Activated CD8-positive, alpha-beta memory T cell treated with anti-CD3 and anti-CD28 coated beads, Interleukin-2, amount 50 U/mL, for 1 hour (primary cell): ENCODE results near the gene DHX57.
"Not testable (repeated sequence)": the region's sequence is repeated elsewhere in the genome, so short reads cannot be mapped to it uniquely, and the experiment has no call there.

Experiments used
- DNase-seq: peaks from one replicate; pipeline ENCODE4 v3.0.0-alpha.2; 2020; ENCODE audit errors: extremely low read depth

The DHX57 gene

DNA sequence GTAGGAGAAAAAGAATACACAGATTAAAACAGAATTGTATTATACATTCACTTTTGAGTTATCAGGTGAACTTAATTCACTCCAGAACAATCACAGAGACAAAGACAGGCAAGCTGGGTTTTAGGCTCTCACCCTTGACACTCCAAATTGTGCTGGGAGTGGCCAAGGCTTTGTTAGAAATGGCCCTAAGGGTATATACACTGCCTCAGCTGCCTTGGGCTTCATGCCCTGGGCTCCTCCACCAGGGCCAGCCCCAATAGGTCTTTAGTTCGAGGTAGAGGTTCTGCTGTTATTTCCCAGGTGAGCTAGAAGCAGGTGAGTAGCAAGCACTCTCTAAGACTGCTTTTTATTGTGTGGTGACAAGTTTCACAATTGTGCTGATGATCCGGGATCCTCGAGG lies 77.8 kb downstream of the DHX57 start:
- no peak for DNase-seq

DNA sequence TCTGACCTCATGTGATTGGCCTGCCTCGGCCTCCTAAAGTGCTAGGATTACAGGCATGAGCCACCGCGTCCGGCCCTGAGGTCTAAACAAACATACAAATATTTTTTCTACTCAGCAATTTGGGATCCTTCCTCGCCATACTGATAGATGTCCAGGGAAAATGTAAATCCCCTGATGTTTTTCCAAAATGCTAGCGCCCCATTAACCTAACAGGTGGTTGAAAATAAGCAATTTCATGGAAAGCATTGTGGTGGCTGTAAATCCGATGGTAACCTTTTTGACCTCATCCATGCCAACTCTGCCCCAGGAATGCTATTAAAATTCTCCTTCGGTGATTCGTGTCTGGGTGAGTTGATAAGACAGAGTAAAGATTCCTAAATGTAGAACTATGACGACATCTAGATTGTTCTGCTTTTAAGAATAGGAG lies 78.5 kb downstream of the DHX57 start:
- no peak for DNase-seq

DNA sequence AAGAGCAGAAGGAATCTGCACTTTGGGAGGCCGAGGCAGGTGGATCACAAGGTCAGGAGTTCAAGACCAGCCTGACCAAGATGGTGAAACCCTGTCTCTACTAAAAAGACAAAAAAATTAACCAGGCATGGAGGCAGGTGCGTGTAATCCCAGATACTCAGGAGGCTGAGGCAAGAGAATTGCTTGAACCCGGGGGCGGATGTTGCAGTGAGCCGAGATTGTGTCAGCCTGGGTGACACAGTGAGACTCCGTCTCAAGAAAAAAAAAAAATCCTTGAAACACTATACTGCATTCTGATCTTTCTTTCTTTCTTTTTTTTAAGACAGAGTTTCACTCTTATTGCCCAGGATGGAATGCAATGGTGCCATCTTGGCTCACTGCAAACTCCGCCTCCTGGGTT lies 80.7 kb downstream of the DHX57 start:
- not testable (repeated sequence) for DNase-seq

DNA sequence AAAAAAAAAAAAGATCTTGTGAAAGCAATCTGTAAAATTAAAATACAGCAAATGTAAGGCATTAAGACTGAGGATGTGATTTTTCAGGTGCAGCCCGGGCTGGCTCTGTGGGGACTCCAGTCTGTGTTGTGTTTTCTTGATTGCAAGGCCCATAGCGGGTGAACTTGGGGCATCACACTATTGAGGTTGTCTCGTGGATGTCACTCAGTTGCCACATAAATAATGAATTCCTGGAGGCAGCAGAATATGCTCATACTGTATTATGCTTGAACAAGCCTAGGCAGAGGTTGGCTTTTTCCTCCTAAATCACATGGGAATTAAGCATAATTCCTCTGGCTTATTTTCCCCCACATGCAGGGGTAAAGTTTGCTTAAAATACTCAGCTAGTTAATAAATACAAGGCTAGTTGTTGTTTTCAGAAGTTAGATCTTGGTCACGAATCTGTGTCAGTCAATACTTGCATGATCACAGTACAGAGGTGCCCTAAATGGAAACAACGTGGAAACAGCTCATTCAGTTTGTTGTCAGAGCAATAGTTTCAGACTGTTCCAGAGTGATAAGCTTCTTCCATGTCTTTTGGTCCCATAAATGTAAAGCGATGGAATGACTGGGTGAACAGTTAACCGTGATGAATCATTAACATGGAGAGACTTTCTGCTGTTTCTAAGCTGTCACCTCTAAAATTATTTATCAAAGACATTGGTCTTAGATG lies 81.3 kb downstream of the DHX57 start:
- no peak for DNase-seq

DNA sequence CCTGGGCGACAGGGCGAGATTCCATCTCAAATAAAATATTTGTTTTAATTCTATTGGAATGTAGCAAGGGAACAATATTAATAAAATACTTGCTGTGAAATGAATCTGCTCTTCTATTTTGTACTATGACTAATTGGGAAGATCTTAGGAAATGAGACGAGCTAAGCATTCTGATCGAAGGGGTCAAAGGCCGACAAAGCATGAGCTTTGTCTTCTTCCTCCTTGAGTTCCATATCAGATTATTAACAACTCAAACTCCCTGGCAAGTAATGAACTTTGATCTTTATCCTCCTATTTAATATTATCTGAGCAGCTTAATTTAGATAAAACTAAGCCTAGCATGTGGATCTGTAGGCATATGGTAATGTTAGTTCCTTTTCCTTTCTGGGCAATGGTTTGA lies 82.2 kb downstream of the DHX57 start:
- DNase-seq: no peak

DNA sequence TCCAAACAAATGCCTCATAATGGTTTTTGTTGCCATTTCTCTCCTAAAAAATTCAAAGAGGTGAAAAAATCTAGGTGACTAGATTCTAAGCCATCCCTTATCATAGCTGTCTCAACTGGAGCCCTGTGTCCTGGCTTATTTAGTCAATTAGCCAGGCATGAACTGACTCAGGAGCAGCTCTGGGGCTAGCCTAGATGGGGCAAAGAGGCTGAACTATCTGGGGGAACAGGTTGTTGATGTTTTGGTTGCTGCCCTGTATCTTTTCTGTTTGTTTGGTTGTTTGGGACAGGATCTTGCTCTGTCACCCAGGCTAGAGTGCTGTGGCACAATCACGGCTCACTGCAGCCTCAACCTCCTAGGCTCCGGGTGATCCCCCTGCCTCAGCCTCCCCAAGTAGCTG lies 83.0 kb downstream of the DHX57 start:
- no peak for DNase-seq

DNA sequence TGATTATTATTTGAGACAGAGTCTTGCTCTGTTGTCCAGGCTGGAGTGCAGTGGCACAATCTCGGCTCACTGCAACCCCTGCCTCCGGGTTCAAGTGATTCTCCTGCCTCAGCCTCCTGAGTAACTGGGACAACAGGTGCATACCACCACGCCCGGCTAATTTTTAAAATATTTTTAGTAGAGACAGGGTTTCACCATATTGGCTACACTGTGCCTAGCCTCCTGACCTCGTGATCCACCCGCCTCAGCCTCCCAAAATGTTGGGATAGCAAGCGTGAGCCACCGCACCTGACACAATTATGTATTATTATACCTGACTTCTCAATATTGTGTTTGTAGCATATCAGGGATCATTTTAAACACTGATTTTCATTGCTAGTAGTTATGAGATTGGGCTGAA lies 83.4 kb downstream of the DHX57 start:
- DNase-seq: not testable (repeated sequence)

DNA sequence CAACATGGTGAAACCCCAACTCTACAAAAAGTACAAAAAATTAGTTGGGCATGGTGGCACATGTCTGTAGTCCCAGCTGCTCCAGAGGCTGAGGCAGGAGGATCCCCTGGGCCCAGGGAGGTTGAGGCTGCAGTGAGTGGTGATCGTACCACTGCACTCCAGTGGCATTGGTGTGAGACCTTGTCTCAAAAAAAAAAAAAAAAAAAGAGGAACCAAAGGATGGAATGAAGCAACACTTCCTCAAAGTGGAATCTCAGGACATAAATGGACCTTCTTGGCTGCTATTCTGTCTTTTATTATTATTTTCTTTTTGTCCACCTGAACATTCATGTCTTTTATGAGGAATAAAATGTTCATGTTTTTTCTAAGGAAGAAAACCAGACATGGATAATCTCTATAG lies 84.0 kb downstream of the DHX57 start:
- no peak for DNase-seq

DNA sequence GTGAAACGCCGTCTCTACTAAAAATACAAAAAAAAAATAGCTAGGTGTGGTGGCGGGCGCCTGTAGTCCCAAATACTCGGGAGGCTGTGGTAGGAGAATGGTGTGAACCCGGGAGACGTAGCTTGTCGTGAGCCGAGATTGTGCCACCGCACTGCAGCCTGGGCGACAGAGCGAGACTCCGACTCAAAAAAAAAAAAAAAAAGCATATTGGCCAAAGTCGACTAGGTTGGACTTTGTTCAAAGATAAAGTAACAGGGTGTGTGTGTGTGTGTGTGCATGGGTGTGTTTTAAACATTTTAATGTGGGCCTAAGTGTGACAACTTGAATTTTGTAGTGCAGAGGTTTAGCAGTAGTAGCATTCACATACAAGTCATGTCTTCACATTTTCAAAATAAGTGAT lies 86.0 kb downstream of the DHX57 start:
- no peak for DNase-seq

DNA sequence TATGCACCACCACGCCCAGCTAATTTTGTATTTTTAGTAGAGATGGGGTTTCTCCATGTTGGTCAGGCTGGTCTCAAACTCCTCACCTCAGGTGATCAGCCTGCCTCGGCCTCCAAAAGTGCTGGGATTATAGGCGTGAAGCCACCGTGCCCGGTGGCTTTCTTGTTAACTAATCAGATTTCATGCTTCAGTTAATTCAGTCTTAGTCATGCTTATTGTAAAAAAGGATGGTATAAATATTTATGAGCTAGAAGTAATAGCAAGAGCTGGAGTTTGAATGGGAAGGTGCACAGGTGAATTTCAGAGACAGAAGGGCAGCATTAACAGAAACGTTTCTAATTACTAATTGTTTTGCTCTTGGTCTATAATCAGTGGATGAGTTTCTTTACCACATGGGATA lies 87.4 kb downstream of the DHX57 start:
- DNase-seq: no peak

DNA sequence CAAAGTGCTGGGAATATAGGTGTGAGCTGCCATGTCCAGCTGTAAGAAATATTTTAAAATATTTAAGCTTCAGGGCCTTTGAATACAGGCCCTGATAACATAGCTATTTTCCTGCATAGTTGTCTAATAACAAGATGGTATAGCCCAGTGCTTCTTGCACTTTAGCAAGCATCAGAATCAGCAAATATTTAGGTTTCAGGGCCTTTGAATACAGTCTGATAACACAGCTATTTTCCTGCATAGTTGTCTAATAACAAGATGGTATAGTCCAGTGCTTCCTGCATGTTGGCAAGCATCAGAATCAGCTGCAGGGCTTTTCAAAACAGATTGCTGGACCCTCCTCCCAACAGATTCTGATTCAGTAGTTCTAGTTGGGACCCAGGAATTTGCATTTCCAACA lies 92.1 kb downstream of the DHX57 start:
- no peak for DNase-seq

DNA sequence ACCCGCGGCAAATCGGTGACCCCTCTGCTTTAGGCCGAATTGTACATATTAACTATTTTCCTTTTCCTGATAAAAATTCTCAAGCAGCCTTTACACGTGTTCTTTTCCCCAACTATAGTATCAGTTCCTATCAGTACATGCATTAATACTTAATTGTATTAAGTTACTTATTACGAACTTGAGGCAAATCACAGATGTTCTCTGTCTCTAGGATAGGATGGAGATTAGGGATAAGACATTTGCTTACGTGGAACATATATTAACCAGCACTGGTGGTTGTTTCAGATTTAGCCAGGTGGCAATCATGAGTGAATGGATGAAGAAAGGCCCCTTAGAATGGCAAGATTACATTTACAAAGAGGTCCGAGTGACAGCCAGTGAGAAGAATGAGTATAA lies 97.0 kb downstream of the DHX57 start:
- DNase-seq: no peak

DNA sequence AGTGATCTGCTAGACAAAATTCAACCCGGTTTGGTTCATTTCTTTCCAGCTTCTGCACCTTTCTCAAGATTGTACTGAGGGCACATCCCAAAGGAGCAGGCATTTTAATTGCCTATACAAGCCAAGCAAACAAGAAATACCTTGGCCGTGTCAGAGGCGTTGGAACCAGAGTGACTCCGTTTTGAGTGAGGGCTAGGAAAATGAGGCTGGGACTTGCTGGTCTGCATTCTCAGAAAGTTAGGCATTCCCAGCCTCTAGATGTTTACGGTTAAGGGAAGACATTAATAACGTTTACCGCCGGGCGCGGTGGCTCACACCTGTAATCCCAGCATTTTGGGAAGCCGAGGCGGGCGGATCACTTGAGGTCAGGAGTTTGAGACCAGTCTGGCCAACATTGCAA lies 99.2 kb downstream of the DHX57 start:
- DNase-seq: no peak

DNA sequence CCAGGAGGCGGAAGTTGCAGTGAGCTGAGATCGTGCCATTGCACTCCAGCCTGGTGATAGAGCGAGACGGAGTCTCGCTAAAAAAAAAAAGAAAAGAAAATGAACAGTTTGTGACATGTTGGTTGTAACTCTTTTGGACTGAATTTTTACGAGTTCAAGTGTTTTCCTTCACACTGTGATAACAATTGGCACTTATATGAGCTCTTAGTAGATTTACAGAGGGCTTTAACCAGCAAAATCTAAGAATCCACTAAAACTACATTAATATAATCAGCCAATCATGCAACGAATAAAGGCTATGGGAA lies 99.9 kb downstream of the DHX57 start:
- no peak for DNase-seq

DNA sequence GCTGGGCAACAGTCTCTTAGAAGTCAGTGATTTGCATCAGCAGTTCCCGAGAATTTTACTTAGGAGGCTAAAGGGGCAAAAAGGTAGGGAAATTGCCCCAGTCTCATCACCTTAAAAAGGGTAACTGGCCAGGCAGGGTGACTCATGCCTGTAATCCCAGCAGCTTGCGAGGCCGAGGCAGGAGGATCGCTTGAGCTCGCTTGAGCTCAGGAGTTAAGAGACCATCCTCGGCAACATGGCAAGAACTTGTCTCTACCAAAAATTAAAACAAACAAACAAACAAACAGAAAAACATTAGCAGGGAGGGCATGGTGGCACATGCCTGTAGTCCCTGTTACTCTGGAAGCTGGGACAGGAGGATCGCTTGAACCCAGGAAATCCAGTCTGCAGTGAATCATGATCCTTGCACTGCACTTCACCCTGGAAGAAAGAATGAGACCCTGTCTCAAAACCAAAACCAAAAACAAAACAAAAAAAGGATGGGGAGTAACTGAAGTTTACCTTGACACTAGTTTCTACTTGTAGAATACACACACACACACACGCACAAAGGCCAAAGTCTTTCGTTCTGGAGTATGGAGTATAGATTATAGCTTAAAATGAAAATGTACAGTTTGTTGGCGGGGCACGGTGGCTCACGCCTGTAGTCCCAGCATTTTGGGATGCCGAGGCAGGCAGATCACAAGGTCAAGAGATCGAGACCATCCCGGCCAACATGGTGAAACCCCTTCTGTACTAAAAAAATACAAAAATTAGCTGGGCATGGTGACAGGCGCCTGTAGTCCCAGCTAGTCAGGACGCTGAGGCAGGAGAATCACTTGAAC lies 100.4 kb downstream of the DHX57 start:
- DNase-seq: no peak

DNA sequence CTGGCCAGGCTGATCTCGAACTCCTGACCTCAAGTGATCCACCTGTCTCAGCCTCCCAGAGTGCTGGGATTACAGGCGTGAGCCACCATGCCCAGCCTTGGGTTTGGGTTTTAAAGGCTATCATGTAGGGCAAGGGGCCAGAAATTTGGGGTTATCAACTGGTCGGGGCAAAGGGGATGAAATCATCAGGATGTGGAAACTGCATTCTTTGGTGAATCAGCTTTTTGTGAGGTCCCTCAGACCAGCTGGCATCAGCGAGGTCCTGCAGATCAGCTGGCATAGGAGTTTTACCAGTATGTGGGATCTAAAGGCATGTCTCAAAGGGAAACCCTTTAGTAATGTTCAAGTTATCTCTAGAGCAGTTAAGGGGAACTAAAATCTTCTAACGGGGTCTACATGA lies 104.1 kb downstream of the DHX57 start:
- no peak for DNase-seq

DNA sequence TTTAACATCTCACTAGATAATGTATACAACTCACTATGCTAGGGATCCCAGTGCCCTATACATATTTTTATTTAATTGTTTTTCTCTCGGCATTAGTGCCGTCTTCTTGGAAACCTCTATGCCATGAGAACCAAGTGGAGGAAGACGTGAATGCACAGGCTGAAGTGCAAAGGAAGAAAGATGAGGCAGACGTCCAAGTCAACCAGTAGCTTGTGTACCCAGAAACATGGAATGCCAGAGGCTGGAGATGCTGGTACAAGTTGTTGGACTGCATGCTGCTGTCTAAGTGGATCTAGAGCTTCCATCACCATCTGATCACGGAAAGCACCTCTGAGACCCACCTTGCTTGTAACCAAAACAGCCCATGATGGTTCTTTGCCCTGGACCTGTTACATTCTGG lies 110.2 kb downstream of the DHX57 start:
- no peak for DNase-seq

DNA sequence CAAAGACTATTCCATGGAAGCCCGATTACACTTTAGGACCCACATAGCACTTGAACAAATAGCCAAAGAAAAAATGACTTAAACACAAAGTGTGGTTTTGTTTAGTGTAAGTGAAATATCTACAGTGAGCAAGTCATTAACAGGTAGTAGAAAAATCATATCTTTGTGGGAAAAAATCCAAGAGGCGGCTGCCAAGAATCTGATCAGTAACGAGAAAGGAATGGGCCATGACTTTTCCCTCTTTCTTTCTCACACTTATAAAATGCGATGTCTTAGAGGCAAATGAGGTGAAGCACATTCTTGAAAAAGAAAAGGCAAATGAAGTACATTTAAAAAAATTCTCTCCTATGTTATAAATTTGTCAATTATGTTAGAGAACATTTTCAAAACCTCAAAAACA lies 110.6 kb downstream of the DHX57 start:
- DNase-seq: no peak

DNA sequence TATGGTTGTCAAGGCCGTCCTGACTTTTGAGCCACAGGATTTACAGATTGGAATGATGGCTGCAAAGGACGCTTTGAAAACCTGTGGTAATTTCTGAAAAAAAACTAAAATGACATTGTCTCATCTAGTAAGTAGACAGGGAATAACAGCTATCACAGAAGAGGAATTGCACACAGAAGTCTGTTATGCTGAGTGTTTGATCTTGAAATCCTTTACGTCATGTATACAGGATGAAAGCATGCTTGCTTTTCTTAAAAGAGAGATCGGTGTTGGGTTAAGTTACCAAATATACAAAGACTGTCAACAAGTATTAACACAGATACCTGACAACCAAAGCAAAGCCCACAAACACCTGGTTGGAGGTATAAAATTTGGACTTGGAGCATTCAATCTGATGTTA lies 112.0 kb downstream of the DHX57 start:
- DNase-seq: no peak

DNA sequence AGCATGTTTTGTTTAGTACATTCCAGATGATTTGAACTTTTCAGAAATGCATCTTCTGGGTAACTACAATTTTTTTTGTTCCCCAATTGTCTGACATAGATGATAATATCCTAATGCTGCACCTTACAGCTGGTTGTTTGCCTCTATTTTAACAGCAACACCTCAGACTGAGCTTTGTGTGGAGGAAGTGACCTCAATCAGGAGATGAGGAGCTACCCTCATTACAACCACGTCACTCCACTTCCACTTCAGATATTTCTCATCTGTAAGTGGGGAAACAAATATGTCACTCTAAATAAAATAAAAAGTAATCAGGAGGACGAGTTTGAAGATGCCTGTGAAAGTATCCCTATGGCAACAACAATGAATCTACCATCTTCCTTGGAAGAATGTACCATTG lies 112.5 kb downstream of the DHX57 start:
- no peak for DNase-seq

DNA sequence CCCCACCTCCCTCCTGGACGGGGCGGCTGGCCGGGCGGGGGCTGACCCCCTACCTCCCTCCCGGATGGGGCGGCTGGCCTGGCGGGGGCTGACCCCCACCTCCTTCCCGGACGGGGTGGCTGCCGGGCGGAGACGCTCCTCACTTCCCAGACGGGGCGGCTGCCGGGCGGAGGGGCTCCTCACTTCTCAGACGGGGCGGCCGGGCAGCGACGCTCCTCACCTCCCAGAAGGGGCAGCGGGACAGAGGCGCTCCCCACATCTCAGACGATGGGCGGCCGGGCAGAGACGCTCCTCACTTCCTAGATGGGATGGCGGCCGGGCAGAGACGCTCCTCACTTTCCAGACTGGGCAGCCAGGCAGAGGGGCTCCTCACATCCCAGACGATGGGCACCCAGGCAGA lies 119.8 kb downstream of the DHX57 start:
- not testable (repeated sequence) for DNase-seq

DNA sequence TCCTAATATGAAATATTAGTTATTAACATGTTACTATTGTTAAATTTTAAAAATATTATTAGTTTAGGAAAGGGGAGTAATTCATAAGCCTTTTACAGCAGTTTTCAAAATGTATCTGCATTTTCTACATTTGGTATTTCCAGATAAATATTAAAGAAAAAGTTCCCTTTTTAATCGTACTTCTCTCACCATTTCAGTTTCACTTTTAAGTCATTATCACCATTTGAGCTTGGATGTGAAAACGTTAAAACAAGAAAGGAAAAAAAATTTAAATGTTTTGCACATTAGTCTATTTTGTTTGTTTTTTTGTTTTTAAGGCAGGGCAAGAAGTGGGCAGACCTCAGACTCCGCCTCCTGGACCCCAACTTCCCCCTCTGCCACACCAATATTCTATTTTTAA lies 121.2 kb downstream of the DHX57 start:
- DNase-seq: no peak

DNA sequence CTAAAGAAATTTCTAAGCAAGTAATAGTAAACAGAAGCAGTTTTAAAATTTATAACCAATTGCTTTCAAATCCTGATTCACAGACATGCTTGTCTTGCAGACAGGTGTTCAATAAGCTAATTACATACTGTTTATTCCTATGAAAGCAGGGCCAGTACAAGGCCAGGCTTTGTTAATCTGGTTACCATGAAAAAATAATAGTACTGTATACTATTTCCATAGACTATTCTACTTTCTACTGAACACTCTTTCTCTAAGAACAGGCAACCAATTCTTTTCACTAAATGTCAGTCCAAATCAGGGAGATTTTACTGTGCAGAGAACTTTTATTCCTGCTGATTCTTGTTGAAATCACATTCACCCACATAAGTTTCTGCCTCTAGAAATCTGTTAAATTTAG lies 121.7 kb downstream of the DHX57 start:
- DNase-seq: no peak
